Kidney glomerular epithelial cell (primary cell): ENCODE results near the gene NPAS1.
A peak's percentile ranks its signal among the peaks of the same experiment; 100 is the strongest.

Source experiments
- DNase-seq: peaks from one replicate; lab custom pipeline; 2025; lab: John Stamatoyannopoulos, UW

Gene NPAS1

DNA sequence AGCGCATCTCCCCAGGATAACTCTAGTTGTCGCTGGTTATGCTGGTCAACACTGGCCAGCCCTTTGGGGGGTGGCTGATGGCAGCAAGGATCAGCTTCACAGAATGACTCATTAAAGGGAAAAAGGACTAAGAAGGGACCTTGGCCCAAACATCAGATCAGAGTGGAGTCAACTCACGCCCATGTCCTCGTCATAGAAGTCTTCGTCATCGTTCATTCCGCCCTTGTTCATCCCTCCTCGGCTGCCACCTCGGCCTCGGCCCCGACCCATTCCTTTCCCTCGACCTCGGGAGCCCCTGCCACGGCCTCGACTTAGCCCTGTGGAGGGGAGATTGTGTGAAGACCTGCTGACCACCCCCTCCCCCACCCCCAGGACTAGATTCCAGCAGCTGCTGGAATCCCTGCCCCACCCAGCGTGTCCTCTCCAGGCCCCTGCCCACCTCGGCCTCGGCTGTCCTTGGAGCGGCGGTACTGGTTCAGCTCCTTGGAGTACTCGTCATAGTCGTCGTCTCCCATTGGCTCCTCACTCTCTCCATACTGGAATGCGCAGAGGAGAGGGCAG lies 65.3 kb downstream of the NPAS1 start:
- no peak for DNase-seq

DNA sequence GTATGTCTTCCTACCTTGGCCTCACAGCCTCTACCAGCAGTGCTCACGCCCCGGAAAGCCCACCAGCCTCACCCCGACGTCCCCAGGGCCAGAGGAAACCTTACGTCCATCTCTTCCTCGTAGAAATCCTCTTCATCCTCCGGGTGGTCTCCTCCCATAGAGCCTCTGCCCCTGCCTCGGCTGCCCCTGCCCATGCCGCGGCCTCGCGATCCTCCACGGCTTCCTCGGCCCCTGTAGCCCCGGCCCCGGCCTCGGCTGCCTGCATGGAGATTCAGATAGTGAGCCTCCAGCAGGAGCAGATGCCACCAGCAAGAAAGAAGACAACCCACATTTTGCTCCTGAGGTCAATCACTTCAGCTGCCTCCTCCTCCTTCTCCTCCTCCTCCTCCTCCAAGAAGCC lies 66.6 kb downstream of the NPAS1 start:
- DNase-seq = no peak

DNA sequence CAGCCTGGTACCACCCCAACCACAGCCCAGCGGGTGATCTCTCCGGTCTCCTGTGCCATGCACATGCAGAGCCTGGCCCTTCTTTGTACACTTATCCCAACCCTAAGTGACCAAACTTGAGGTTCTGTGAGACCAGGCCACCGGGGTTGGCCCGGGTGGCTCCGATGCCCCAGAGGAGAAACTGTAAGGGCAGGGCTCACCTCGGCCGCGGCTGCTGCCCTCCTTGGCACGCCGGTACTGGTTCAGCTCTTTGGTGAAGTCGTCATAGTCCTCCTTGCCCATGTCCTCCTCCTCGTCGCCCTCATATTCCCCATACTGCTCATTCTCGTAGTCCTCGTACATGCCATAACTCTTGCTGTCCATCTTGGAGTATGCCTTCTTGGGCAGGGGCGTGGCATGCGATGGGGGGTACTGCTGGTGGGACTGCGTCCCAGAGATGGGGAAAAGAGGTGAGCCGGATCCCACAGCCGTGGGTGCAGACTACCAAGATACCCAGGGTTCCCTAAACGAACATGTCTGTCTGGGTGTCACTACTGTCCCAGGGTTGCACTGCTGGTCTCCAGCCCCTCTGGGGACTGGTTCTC lies 70.2 kb downstream of the NPAS1 start:
- DNase-seq = no peak

DNA sequence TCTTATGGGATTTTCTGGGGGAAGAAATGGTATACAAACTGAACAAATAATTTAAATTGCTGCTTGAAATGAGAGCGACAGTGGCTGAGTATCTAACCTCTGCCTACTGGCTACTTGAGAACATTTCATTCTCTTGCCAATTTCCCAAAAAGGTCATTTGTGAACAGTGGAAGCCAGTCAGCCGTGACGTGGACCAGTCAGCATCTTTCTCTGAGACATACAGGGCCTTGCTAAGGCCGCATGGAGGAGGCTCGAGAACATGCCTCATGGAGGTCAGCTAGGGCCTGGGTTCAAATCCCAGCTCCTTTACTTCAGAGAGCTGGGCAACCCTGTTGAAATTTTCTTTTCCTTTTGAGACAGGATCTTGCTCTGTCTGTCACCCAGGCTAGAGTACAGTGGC lies 73.6 kb downstream of the NPAS1 start:
- DNase-seq = peak; percentile 30

- DNase-seq = no peak
Measured at GRCh38 chr19:47093841-47094240, 74.2 kb downstream of the NPAS1 start.

- no peak for DNase-seq
Measured at GRCh38 chr19:47094557-47095475, 75.2 kb downstream of the NPAS1 start.
